ENCODE measurements around the gene TMA7B.

The TMA7B gene

GRCh38 chr22:39996732-39997131, 36.5 kb downstream of the TMA7B start:
- H3K27ac ChIP-seq, result no peak overlapping the region
- TF ChIP-seq POLR2AphosphoS5 (IDR thresholded peaks at IDR 0.05; ENCODE audit: borderline replicate concordance, low read depth, low read length), result no peak
- no peak for TF ChIP-seq FOXP2 (optimal IDR thresholded peaks at IDR 0.05; ENCODE audit: control extremely low read depth, extremely low read length, insufficient read depth)
- TF ChIP-seq EZH2 (IDR thresholded peaks at IDR 0.05), result no peak
- no peak overlapping the region for H3K9ac ChIP-seq (ENCODE audit: insufficient read length)

DNA sequence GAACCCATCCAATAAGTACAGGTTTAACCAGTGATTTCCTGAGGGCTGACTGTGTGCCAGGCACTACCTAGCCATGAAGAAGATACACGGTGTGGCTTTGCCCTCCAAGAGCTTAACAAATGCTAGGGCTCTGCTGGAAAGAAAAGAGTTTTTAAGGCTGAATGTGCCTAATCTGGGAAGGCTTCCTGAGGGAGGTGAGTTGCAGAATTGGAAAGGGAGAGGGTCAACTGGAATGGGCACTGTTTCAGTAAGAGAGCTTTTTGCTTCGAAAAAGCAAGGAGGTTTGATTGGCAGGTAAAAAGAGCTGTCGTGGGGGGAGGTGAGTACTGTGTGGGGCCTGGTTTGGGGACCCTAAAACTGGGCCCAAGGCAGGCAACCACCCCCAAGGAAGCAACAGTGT, 37.2 kb downstream of the TMA7B start:
- no peak overlapping the region for H3K9ac ChIP-seq (ENCODE audit: insufficient read length)
- H3K9me3 ChIP-seq (ENCODE audit: low read depth, low read length), result no peaks in the 10 kb centered on the region
- no peak overlapping the region for H3K27ac ChIP-seq
- H3K36me3 ChIP-seq (ENCODE audit: insufficient read depth, low read length), result no peaks in the 10 kb centered on the region
- DNase-seq (ENCODE audit: low read depth, low spot score), result no peak
- TF ChIP-seq FOXP2 (optimal IDR thresholded peaks at IDR 0.05; ENCODE audit: control extremely low read depth, extremely low read length, insufficient read depth), result no peak
- no peak for TF ChIP-seq EZH2 (IDR thresholded peaks at IDR 0.05)
- TF ChIP-seq POLR2AphosphoS5 (IDR thresholded peaks at IDR 0.05; ENCODE audit: borderline replicate concordance, low read depth, low read length), result no peak
- H3K4me3 ChIP-seq, result no peak overlapping the region

More at GRCh38 chr22:39996732-39997131, 36.5 kb downstream of the TMA7B start:
- Histone ChIP-seq H3K4me3 (no peak overlapping the region), H3K36me3 (ENCODE audit: insufficient read depth, low read length) (no peaks in the 10 kb centered on the region), H3K9me3 (ENCODE audit: low read depth, low read length) (no peaks in the 10 kb centered on the region)
- DNase-seq (ENCODE audit: low read depth, low spot score), result no peak

DNA sequence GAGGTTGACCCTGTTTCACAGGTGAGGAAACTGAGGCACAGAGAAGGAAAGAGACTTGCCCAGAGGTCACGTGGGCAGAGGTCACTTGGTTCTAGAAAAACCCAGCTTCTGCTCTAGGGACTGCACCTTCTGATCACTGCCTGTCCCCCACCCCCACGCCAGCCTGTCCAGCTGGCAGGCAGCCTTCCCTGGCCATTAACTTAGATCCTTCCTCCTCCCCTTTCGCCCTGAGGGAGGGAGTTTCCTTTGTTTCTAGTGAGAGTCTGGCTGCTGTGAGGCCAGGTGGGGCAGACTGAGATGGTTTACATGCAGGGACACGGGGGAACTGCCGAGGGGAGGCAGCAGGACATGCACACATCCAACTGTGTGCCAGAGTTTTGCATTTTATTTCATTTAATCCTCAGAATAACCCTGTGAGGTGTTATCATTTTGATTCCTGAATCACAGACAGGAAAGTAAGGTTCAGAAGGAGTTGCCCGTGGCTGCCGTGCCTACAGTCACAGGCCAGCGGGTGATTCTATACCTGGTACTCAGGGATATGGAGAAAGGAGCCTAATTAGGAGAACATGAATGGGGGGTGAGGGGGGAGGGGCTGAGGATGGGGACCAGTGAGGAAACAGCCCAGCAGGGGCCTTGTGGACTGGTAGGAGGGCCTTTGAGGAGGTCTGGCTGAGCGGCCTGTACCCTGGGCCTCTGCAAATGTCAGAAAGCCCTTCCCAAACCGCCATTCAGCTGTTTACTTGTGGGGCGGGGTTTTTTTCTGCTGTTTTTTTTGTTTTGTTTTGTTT, 37.9 kb downstream of the TMA7B start:
- no peaks in the 10 kb centered on the region for H3K9me3 ChIP-seq (ENCODE audit: low read depth, low read length)
- H3K4me3 ChIP-seq, result no peak overlapping the region
- no peaks in the 10 kb centered on the region for H3K36me3 ChIP-seq (ENCODE audit: insufficient read depth, low read length)
- no peak overlapping the region for H3K27ac ChIP-seq
- TF ChIP-seq POLR2AphosphoS5 (IDR thresholded peaks at IDR 0.05; ENCODE audit: borderline replicate concordance, low read depth, low read length) (no peak), EZH2 (IDR thresholded peaks at IDR 0.05) (no peak), FOXP2 (optimal IDR thresholded peaks at IDR 0.05; ENCODE audit: control extremely low read depth, extremely low read length, insufficient read depth) (no peak)
- no peak for DNase-seq (ENCODE audit: low read depth, low spot score)
- H3K9ac ChIP-seq (ENCODE audit: insufficient read length), result no peak overlapping the region

GRCh38 chr22:39999144-39999757, 39.1 kb downstream of the TMA7B start:
- H3K4me3 ChIP-seq, result no peak overlapping the region
- peak overlapping the region; percentile 37; the same call in 1 of the 2 replicates for H3K27ac ChIP-seq
- no peaks in the 10 kb centered on the region for H3K36me3 ChIP-seq (ENCODE audit: insufficient read depth, low read length)
- no peak for TF ChIP-seq EZH2 (IDR thresholded peaks at IDR 0.05)
- TF ChIP-seq FOXP2 (optimal IDR thresholded peaks at IDR 0.05; ENCODE audit: control extremely low read depth, extremely low read length, insufficient read depth), result no peak
- TF ChIP-seq POLR2AphosphoS5 (IDR thresholded peaks at IDR 0.05; ENCODE audit: borderline replicate concordance, low read depth, low read length), result no peak
- H3K9me3 ChIP-seq (ENCODE audit: low read depth, low read length), result no peaks in the 10 kb centered on the region
- no peak for DNase-seq (ENCODE audit: low read depth, low spot score)
- no peak overlapping the region for H3K9ac ChIP-seq (ENCODE audit: insufficient read length)

- H3K9me3 ChIP-seq (ENCODE audit: low read depth, low read length), result no peaks in the 10 kb centered on the region
- no peak for TF ChIP-seq POLR2AphosphoS5 (IDR thresholded peaks at IDR 0.05; ENCODE audit: borderline replicate concordance, low read depth, low read length)
- TF ChIP-seq EZH2 (IDR thresholded peaks at IDR 0.05), result no peak
- no peak for TF ChIP-seq FOXP2 (optimal IDR thresholded peaks at IDR 0.05; ENCODE audit: control extremely low read depth, extremely low read length, insufficient read depth)
- H3K36me3 ChIP-seq (ENCODE audit: insufficient read depth, low read length), result no peaks in the 10 kb centered on the region
- no peak overlapping the region for H3K27ac ChIP-seq
- no peak overlapping the region for H3K9ac ChIP-seq (ENCODE audit: insufficient read length)
- no peak overlapping the region for H3K4me3 ChIP-seq
- no peak for DNase-seq (ENCODE audit: low read depth, low spot score)
Observed at GRCh38 chr22:40000171-40000570, 40.0 kb downstream of the TMA7B start.

GRCh38 chr22:40001106-40001505, 40.9 kb downstream of the TMA7B start:
- DNase-seq (ENCODE audit: low read depth, low spot score), result no peak
- H3K4me3 ChIP-seq, result no peak overlapping the region
- TF ChIP-seq POLR2AphosphoS5 (IDR thresholded peaks at IDR 0.05; ENCODE audit: borderline replicate concordance, low read depth, low read length) (no peak), FOXP2 (optimal IDR thresholded peaks at IDR 0.05; ENCODE audit: control extremely low read depth, extremely low read length, insufficient read depth) (no peak), EZH2 (IDR thresholded peaks at IDR 0.05) (no peak)
- no peak overlapping the region for H3K27ac ChIP-seq
- H3K9ac ChIP-seq (ENCODE audit: insufficient read length), result no peak overlapping the region
- H3K9me3 ChIP-seq (ENCODE audit: low read depth, low read length), result no peaks in the 10 kb centered on the region
- no peaks in the 10 kb centered on the region for H3K36me3 ChIP-seq (ENCODE audit: insufficient read depth, low read length)

- peak; percentile 60 for DNase-seq (ENCODE audit: low read depth, low spot score)
- Histone ChIP-seq H3K27ac (peak overlapping the region; percentile 49), H3K36me3 (ENCODE audit: insufficient read depth, low read length) (no peaks in the 10 kb centered on the region), H3K4me3 (peak overlapping the region; percentile 31), H3K9me3 (ENCODE audit: low read depth, low read length) (no peaks in the 10 kb centered on the region), H3K9ac (ENCODE audit: insufficient read length) (peak overlapping the region; percentile 0)
- TF ChIP-seq EZH2 (IDR thresholded peaks at IDR 0.05) (no peak), POLR2AphosphoS5 (IDR thresholded peaks at IDR 0.05; ENCODE audit: borderline replicate concordance, low read depth, low read length) (no peak), FOXP2 (optimal IDR thresholded peaks at IDR 0.05; ENCODE audit: control extremely low read depth, extremely low read length, insufficient read depth) (no peak)
Observed at GRCh38 chr22:40001800-40002577, 41.8 kb downstream of the TMA7B start.

All from SK-N-MC (cell line).